KMS-11 (cell line): ENCODE results near the gene DHX58.

Experiments
- H2AFZ ChIP-seq: fragments of 200-600 bp; sonication (generic); 2 replicates; pipeline ENCODE4 v1.6.1; 2016; ENCODE audit warnings: antibody characterized with exemption, mixed run types, low read depth
- H3K27ac ChIP-seq: fragments of 200-600 bp; sonication (generic); 2 replicates; pipeline ENCODE4 v1.6.1; 2016; ENCODE audit warnings: mild to moderate bottlenecking, mixed run types
- H3K27me3 ChIP-seq: fragments of 200-600 bp; sonication (generic); 2 replicates; pipeline ENCODE4 v1.6.1; 2017; ENCODE audit warnings: mild to moderate bottlenecking, low read depth, mixed run types, moderate library complexity; ENCODE audit not compliant: insufficient read depth
- H3K36me3 ChIP-seq: fragments of 200-600 bp; sonication (generic); 2 replicates; pipeline ENCODE4 v1.6.1; 2017; ENCODE audit warnings: mild to moderate bottlenecking, mixed run types; ENCODE audit not compliant: insufficient read depth
- H3K4me1 ChIP-seq: fragments of 200-600 bp; sonication (generic); 2 replicates; pipeline ENCODE4 v1.6.1; 2016; ENCODE audit warnings: mild to moderate bottlenecking, low read depth, mixed run types; ENCODE audit not compliant: poor library complexity, severe bottlenecking
- H3K4me2 ChIP-seq: fragments of 200-600 bp; sonication (generic); 2 replicates; pipeline ENCODE4 v1.7.0; 2016; ENCODE audit warnings: mild to moderate bottlenecking, mixed run types
- H3K4me3 ChIP-seq: fragments of 200-600 bp; sonication (generic); IDR thresholded peaks from 2 replicates; pipeline ENCODE4 v1.6.1; 2017; ENCODE audit warnings: low read depth, low read length, mixed read lengths; ENCODE audit not compliant: insufficient read depth
- H3K79me2 ChIP-seq: fragments of 200-600 bp; sonication (generic); 2 replicates; pipeline ENCODE4 v1.6.1; 2016; ENCODE audit warnings: low read depth, mixed run types; ENCODE audit not compliant: insufficient read depth
- H3K9ac ChIP-seq: fragments of 200-600 bp; sonication (generic); 2 replicates; pipeline ENCODE4 v1.6.1; 2016; ENCODE audit warnings: mild to moderate bottlenecking, mixed run types
- H4K20me1 ChIP-seq: fragments of 200-600 bp; sonication (generic); 2 replicates; pipeline ENCODE4 v1.6.1; 2016; ENCODE audit warnings: mild to moderate bottlenecking, mixed run types; ENCODE audit not compliant: insufficient read depth
- TF ChIP-seq, protein P1 (sequence below): fragments of 200-600 bp; sonication (generic); conservative IDR thresholded peaks from 2 replicates; pipeline ENCODE4 v1.6.1; 2017; ENCODE audit warnings: low read depth, mild to moderate bottlenecking, antibody characterized with exemption, low read length, moderate library complexity, mixed read lengths

Gene DHX58

DNA sequence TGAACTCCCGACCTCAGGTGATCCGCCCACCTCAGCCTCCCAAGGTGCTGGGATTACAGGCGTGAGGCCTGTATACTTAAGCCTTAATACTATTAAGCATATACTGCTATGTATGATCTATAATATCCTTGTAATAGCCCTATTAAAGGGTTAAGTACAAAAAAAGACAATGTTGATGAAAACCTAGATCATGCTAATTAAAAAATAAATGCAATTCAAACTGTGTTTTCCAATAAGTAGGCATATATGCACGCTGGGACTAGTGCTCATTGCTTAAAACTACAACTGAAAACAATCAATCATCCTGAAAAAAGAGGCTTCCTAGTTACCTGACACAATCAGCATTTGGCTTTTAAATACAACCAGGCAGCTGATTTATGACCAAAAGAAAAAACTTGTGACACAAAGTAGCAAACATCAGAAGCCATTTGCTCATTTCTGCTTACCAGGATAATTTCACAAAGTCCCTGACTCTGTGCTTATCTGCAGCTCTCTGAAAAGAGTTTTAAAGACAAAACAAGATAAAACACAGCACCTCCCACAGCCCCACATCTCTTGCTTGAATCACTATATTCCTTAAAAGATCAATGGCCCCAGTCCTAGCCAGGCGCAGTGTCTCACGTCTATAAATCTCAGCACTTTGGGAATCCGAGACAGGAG is 25.3 kb downstream of the DHX58 start:
- Histone ChIP-seq H3K27me3 (no peaks in the 10 kb centered on the region), H4K20me1 (no peaks in the 10 kb centered on the region), H3K4me2 (no peak overlapping the region), H3K36me3 (no peaks in the 10 kb centered on the region), H3K4me1 (no peaks in the 10 kb centered on the region), H3K79me2 (no peaks in the 10 kb centered on the region), H2AFZ (no peak overlapping the region), H3K9ac (no peak overlapping the region), H3K4me3 (no peak overlapping the region), H3K27ac (no peak overlapping the region)
- TF ChIP-seq, protein P1, sequence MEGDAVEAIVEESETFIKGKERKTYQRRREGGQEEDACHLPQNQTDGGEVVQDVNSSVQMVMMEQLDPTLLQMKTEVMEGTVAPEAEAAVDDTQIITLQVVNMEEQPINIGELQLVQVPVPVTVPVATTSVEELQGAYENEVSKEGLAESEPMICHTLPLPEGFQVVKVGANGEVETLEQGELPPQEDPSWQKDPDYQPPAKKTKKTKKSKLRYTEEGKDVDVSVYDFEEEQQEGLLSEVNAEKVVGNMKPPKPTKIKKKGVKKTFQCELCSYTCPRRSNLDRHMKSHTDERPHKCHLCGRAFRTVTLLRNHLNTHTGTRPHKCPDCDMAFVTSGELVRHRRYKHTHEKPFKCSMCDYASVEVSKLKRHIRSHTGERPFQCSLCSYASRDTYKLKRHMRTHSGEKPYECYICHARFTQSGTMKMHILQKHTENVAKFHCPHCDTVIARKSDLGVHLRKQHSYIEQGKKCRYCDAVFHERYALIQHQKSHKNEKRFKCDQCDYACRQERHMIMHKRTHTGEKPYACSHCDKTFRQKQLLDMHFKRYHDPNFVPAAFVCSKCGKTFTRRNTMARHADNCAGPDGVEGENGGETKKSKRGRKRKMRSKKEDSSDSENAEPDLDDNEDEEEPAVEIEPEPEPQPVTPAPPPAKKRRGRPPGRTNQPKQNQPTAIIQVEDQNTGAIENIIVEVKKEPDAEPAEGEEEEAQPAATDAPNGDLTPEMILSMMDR, result no peak

DNA sequence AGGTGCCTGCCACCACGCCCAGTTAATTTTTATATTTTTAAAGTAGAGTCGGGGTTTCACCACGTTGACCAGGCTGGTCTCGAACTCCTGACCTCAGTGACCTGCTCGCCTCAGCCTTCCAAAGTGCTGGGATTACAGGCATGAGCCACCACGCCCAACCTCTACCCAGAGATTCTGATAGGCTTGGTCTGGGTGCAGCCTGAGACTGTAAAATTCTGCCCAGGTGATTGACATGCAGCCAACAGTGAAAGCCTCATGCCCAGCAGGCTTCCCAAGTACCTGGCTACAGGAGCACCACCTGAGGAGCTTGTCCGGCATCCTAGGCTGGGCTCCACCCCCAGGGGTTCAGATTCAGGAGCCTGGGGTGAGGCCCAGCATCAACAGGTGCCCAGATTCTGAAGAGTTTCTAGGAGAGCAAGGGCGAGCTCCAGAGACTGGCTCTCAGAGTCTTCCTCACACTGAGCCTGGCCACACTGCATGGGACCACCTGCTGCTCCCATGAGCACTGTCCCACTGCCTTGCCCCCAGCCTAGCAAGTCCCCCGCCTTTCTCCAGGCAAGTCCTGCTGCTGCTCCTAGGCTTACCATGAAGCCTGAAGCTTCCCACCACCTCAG is 30.9 kb downstream of the DHX58 start:
- no peak overlapping the region for H3K4me3 ChIP-seq
- no peak overlapping the region for H3K4me2 ChIP-seq
- H3K27ac ChIP-seq, result no peak overlapping the region
- H3K27me3 ChIP-seq, result no peaks in the 10 kb centered on the region; the same call in 1 of the 2 replicates
- no peak overlapping the region for H2AFZ ChIP-seq
- no peaks in the 10 kb centered on the region for H3K4me1 ChIP-seq
- H4K20me1 ChIP-seq, result no peaks in the 10 kb centered on the region
- H3K79me2 ChIP-seq, result no peaks in the 10 kb centered on the region
- H3K36me3 ChIP-seq, result no peaks in the 10 kb centered on the region
- TF ChIP-seq, protein P1, result no peak
- no peak overlapping the region for H3K9ac ChIP-seq

DNA sequence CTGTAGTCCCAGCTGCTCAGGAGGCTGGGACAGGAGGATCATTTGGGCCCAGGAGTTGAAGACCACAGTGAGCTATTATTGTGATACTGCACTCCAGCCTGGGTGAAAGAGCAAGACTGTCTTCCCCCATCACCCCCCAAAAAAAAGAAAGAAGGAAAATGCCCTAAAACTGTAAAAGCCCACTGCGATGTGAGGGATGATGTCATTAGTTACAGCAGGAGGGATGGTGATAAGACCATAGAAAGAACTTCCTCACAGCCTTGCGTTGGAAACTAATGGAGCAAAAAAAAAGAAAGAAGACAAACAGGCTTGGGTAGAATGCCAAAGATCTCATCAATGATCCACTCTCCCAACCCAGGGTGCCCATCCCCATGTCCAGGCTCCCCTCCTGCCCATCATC is 33.0 kb downstream of the DHX58 start:
- Histone ChIP-seq H3K27ac (no peak overlapping the region), H3K4me1 (no peaks in the 10 kb centered on the region), H3K9ac (no peak overlapping the region), H3K4me2 (no peak overlapping the region), H3K27me3 (no peaks in the 10 kb centered on the region; the same call in 1 of the 2 replicates), H3K4me3 (no peak overlapping the region), H3K36me3 (no peaks in the 10 kb centered on the region), H3K79me2 (no peaks in the 10 kb centered on the region), H4K20me1 (no peaks in the 10 kb centered on the region), H2AFZ (no peak overlapping the region)
- TF ChIP-seq, protein P1, result no peak

DNA sequence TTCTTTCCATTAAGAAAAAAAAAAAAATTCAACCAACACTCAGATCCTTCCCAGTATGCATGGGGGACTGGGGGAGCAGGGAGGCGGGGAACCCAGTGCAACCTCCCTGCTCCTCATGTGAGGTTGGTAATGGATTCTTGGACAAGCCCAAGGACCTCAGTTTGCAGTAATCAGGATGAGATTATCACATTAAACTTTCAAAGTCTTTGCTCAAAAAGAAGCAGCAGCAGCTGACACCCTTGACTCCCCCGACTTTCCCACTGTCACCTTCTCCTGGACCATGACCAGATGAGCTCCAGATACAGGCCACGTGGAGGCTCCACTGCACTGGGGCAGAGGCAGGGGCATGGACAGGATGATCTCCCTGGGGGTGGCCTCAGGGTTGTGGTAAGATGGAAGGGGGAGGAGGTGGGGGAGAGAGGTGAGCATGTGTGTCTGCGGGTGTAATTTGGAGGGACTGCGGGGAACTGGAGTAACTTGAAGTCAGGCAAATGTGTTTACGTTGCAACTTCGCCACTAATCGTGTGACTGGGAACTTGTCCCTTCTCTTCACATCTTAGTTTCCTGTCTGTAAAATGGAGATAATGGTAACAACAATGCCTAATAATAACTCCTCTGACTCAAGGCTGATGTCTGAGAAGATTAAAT is 34.0 kb downstream of the DHX58 start:
- Histone ChIP-seq H3K27ac (no peak overlapping the region), H4K20me1 (no peaks in the 10 kb centered on the region), H3K4me1 (no peaks in the 10 kb centered on the region), H2AFZ (no peak overlapping the region), H3K9ac (no peak overlapping the region), H3K79me2 (no peaks in the 10 kb centered on the region), H3K4me2 (no peak overlapping the region), H3K36me3 (no peaks in the 10 kb centered on the region), H3K27me3 (no peaks in the 10 kb centered on the region; the same call in 1 of the 2 replicates), H3K4me3 (no peak overlapping the region)
- TF ChIP-seq, protein P1, result no peak
